GM19025 (cell line): ENCODE measurements around the gene DEFB125.

Experiments used
- ATAC-seq: cut with Tn5 transposase; IDR thresholded peaks from one replicate; pipeline ENCODE4 v1.9.1; 2021; ENCODE audit warnings: mild to moderate bottlenecking, low read depth, moderate library complexity; ENCODE audit not compliant: unreplicated experiment

Gene DEFB125

GRCh38 chr20:145877-146276 lies 58.4 kb downstream of the DEFB125 start:
- no peak for ATAC-seq
